Measurements from ENCODE around the gene ZBTB33.

Gene ZBTB33

DNA sequence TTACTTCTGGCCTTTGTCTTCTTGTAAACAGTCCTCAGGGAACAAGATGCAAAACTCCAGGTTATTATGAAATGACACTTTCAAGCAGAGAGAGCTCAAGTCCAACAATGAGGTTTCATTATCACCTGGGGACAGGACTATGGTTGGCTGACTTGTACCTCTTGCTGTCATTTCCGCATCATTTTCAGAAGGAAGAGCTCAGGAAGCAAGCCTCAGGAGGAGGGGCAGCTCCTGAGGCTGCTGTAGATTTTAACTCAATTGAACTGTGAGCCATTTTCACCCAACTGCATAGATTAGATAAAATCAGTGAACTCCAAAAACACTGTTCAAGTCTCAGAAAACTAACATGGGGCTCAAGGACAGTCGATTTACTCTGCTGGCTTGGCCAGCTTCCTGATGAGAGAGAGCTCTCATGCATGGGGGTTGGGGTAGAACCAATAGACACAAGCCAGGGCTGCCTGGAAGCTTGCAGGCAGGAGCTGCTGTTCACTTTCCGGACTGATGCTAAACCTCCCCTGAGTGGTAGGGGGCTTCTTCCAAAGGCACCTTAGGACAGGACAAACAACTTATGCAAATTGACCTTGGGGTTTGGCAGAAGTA lies 37.0 kb downstream of the ZBTB33 start:
- H3K27me3 ChIP-seq: no peaks in the 10 kb centered on the region
- no peaks in the 10 kb centered on the region for H3K9me3 ChIP-seq
- H3K4me1 ChIP-seq: no peaks in the 10 kb centered on the region
- TF ChIP-seq, protein P1, sequence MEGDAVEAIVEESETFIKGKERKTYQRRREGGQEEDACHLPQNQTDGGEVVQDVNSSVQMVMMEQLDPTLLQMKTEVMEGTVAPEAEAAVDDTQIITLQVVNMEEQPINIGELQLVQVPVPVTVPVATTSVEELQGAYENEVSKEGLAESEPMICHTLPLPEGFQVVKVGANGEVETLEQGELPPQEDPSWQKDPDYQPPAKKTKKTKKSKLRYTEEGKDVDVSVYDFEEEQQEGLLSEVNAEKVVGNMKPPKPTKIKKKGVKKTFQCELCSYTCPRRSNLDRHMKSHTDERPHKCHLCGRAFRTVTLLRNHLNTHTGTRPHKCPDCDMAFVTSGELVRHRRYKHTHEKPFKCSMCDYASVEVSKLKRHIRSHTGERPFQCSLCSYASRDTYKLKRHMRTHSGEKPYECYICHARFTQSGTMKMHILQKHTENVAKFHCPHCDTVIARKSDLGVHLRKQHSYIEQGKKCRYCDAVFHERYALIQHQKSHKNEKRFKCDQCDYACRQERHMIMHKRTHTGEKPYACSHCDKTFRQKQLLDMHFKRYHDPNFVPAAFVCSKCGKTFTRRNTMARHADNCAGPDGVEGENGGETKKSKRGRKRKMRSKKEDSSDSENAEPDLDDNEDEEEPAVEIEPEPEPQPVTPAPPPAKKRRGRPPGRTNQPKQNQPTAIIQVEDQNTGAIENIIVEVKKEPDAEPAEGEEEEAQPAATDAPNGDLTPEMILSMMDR (IDR thresholded peaks at IDR 0.05; ENCODE audit: low read depth, low read length): no peak
- DNase-seq: no peak
- no peaks in the 10 kb centered on the region for H3K36me3 ChIP-seq
- H3K4me3 ChIP-seq (ENCODE audit: low read depth, low read length): no peak overlapping the region

DNA sequence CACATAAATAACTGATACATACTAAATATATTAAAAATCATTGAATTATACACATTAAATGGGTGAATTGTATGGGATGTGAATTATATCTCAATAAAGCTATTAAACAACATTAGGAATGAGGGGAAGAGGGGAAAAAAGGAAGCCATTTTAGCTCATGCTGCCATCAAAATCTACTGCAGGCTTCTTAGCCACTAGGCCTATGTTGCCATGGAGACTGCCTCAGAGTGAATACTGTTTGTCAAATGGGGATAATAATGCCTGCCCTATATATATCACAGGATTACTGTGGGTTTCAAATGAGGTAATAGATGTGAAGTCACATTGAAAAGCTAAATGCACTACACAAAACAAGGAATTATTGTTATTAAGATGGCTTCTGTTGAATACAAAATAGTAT lies 39.5 kb downstream of the ZBTB33 start:
- TF ChIP-seq, protein P1 (IDR thresholded peaks at IDR 0.05; ENCODE audit: low read depth, low read length): no peak
- no peaks in the 10 kb centered on the region for H3K4me1 ChIP-seq
- DNase-seq: no peak

DNA sequence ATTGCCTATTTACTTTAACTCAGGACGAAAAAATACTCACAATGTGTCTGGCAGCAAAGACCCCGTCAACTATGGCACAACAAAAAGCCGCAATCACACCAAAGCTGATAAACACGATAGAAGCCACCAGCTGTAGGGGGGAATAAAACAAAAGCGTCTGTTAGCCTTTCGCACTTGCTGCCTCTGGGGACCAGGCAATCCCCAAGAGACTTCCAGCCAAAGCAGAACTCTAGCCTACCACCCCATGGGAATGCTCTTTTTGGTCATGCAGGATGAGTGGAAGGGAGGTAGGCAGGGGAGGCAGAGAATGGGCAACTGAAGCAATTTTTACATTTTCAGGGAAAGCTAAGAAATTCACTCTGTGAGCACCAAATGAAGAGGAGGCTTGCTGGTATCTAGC lies 40.6 kb downstream of the ZBTB33 start:
- no peak for DNase-seq
- Histone ChIP-seq H3K36me3 (no peaks in the 10 kb centered on the region), H3K27me3 (no peaks in the 10 kb centered on the region), H3K4me1 (no peaks in the 10 kb centered on the region), H3K9me3 (no peaks in the 10 kb centered on the region), H3K4me3 (ENCODE audit: low read depth, low read length) (no peak overlapping the region)
- TF ChIP-seq, protein P1 (IDR thresholded peaks at IDR 0.05; ENCODE audit: low read depth, low read length): no peak

More for the DNA sequence above, 39.5 kb downstream of the ZBTB33 start:
- no peaks in the 10 kb centered on the region for H3K27me3 ChIP-seq
- H3K9me3 ChIP-seq: no peaks in the 10 kb centered on the region
- no peak overlapping the region for H3K4me3 ChIP-seq (ENCODE audit: low read depth, low read length)
- H3K36me3 ChIP-seq: no peaks in the 10 kb centered on the region

DNA sequence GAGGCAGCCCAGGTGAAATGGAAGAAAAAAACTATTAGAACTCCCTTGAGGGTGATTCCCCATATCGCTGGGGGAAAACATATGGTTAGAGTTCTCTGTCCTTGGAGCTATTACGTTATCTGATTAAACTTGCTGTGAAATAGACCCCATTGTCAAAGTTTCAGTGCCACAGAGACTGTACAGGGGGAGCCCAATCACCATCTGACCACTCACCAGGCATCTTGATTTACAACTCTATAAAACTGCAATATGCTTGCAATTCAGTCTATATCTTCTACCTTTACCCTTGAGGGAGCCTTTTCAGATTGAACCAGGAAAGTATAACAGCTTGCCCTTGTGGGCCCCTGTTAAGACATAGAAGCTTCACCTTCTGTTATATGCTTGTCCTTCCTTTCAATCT lies 42.4 kb downstream of the ZBTB33 start:
- TF ChIP-seq, protein P1 (IDR thresholded peaks at IDR 0.05; ENCODE audit: low read depth, low read length): no peak
- Histone ChIP-seq H3K4me1 (no peaks in the 10 kb centered on the region), H3K4me3 (ENCODE audit: low read depth, low read length) (no peak overlapping the region), H3K9me3 (no peaks in the 10 kb centered on the region), H3K36me3 (no peaks in the 10 kb centered on the region), H3K27me3 (no peaks in the 10 kb centered on the region)
- DNase-seq: no peak

DNA sequence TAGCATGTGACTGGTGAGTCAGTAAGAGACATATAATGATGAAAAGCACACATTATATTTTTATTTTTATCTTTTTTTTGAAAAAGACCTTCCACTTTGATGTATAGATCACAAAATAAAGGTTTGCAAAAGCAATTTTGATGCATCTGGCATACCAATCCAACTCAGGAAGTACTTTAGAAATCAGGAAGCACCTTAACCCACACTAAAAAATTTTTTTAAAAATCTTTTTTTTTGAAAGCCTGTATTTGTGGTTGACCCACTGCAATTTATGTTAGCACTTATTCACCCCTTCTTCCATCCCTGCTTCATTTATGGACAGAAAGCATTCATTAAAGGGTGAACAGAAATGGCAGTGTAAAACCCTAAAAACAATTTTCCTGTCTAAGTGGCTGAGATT lies 44.0 kb downstream of the ZBTB33 start:
- H3K9me3 ChIP-seq: no peaks in the 10 kb centered on the region
- no peaks in the 10 kb centered on the region for H3K27me3 ChIP-seq
- no peak overlapping the region for H3K4me3 ChIP-seq (ENCODE audit: low read depth, low read length)
- DNase-seq: no peak
- TF ChIP-seq, protein P1 (IDR thresholded peaks at IDR 0.05; ENCODE audit: low read depth, low read length): no peak
- no peaks in the 10 kb centered on the region for H3K4me1 ChIP-seq
- H3K36me3 ChIP-seq: no peaks in the 10 kb centered on the region

DNA sequence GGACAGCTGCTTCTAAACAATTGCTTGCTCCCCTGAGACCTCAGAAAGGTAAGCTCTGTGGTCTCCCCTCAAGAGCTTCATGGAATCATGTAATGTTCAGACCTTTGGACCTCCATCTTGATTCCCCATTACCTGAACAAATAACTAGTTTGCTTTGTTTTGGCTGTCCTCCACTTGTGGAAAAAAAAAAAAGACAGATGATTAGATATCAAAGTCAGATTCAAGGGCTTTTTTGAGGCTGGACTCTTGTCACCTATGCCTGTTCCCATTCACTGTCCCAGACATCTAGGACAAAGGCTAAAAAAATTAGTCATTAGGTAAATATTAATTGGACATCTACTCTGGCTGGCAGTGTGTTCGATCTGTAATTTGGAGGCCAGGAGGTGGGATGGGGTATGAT lies 47.3 kb downstream of the ZBTB33 start:
- H3K9me3 ChIP-seq: no peaks in the 10 kb centered on the region
- no peak overlapping the region for H3K4me3 ChIP-seq (ENCODE audit: low read depth, low read length)
- TF ChIP-seq, protein P1 (IDR thresholded peaks at IDR 0.05; ENCODE audit: low read depth, low read length): no peak
- no peaks in the 10 kb centered on the region for H3K27me3 ChIP-seq
- no peak for DNase-seq
- H3K36me3 ChIP-seq: no peaks in the 10 kb centered on the region
- no peaks in the 10 kb centered on the region for H3K4me1 ChIP-seq

Data from BE2C (cell line).